Measurements from ENCODE around the gene BLCAP. TPM values are rescaled to one million over a fixed set of nuclear protein-coding genes. Genes with fewer than 3 reads are reported as not detected.
"Not testable (repeated sequence)": the region's sequence is repeated elsewhere in the genome, so short reads cannot be mapped to it uniquely, and the experiment has no call there.

BLCAP gene, protein sequence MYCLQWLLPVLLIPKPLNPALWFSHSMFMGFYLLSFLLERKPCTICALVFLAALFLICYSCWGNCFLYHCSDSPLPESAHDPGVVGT
- 10 to 100 TPM; 62.5 to 82.6 (median 80.6) TPM for total RNA-seq
- 43.6 TPM for total RNA-seq (2013)
- 29.5 to 102 (median 56.8) reads per million in 29 experiments for total RNA-seq

DNA sequence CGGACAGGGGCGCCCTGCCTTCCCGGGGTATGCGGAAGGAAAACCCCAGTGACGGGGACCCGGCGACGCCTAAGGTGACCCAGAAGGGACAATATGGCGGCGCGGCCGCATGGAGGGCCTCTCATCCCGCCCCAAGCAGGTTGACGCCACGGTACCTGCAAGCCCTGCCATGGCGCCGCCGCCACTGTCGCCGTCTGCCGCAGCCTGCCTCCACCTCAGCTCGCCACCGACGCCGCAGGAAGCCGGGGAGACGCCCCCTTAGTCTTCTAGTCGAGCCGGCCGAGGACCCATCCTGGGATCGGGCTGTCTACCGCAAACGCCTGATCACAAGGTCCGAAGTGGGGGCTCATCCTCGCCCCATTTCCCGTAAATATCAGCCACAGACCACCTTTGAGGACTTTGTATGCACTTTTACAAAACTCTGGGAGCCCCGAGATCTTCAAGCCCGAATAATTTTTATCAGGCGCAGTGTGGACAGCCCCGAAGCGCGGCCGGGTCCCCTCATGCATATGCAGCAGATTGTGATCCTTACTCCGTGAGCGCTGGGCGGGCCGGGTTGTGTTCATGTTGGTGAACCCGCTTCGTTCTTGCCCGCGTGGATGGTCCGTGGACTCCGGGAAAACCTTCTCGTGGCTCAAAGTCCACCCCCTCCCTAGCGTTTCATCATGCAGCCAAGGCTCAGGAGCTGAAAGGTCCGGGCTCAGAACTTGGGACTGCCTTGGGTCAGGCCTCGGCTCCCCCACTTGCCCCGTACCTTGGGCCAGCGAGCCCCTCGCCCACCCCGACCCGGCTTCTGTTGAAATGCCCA, at the start of gene BLCAP:
BLCAP (minus strand) TSS at position 239 of the 808 bp plus-strand sequence. CDS start 8,702 bp downstream, outside the sequence.
- Mint-ChIP-seq H3K36me3 (peaks cover 7% of the 10 kb centered on the region), H3K27me3 (no peaks in the 10 kb centered on the region), H3K9me3 (no peaks in the 10 kb centered on the region), H3K4me1 (peaks cover 52 to 55% (median 54%) of the 10 kb centered on the region in 3 donors), H3K27ac (peak within 1 kb of the TSS; percentile 100), H3K4me3 (peak within 1 kb of the TSS; percentile 89 to 95 (median 95))
- ATAC-seq (replicated peaks in 1 of 4) (peak; percentile 92 to 93 (median 92)), DNase-seq (peak; percentile 86 to 96 (median 93))
- under 1% methylated on average over 56 of the region's 62 CpGs for WGBS (ENCODE audit: insufficient coverage)
- ChIA-PET POLR2A (interaction anchor here in 1 of 2 donors (0.6 kb wide), 1 partner anchor 555 kb away, joined by 7 read pairs; no protein-coding TSS in a partner anchor), CTCF (interaction anchor here (0.6 to 1.5 kb wide), 5 partner anchors 16 to 338 kb away, joined by 3 to 7 read pairs (median 5); no protein-coding TSS in a partner anchor)
- Histone ChIP-seq H3K36me3 (ENCODE audit: control insufficient read depth in 2 of 2, extremely low read depth in 1 of 2, insufficient read depth in 1 of 2, low read length in 1 of 2) (no peaks in the 10 kb centered on the region), H3K4me1 (ENCODE audit: control insufficient read depth in 1 of 2, extremely low read depth in 1 of 2, insufficient read depth in 2 of 2, low read length in 2 of 2) (peaks cover 22 to 41% of the 10 kb centered on the region in 2 experiments), H3K9me3 (no peaks in the 10 kb centered on the region), H3K27me3 (replicated peaks in 1 of 2; ENCODE audit: control insufficient read depth in 2 of 2, extremely low read depth in 1 of 2, insufficient read depth in 2 of 2, low read length in 1 of 2) (no peaks in the 10 kb centered on the region), H3K4me3 (ENCODE audit: control insufficient read depth in 1 of 2, extremely low read depth in 1 of 2, low read length in 1 of 2) (peak within 1 kb of the TSS; percentile 79 to 88), H3K27ac (ENCODE audit: low read length) (peak within 1 kb of the TSS; percentile 92)

DNA sequence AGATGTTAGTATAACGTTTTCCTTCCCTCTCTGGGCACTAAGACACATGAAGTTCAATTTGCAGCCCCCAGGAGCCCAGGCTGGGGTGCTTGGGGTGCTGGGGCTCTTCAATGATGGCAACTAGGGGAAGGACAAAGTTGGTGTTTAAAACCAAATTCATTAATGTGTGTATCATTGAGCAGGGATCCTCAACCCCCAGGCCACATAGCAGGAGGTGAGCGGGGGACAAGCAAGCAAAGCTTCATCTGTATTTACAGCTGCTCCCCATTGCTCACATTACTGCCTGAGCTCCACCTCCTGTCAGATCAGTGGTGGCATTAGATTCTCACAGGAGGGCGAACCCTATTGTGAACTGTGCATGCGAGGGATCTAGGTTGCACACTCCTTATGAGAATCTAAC, 49.8 kb upstream of the BLCAP start:
- peaks cover 0 to 52% of the 10 kb centered on the region in 2 experiments for H3K27me3 ChIP-seq (replicated peaks in 1 of 2; ENCODE audit: control insufficient read depth in 2 of 2, extremely low read depth in 1 of 2, insufficient read depth in 2 of 2, low read length in 1 of 2)
- H3K9me3 Mint-ChIP-seq; H3K4me1 ChIP-seq (ENCODE audit: control insufficient read depth in 1 of 2, extremely low read depth in 1 of 2, insufficient read depth in 2 of 2, low read length in 2 of 2); ATAC-seq (replicated peaks in 1 of 4); H3K4me3 Mint-ChIP-seq; POLR2A ChIA-PET; H3K27ac ChIP-seq (ENCODE audit: low read length); H3K9me3 ChIP-seq; H3K36me3 ChIP-seq (ENCODE audit: control insufficient read depth in 2 of 2, extremely low read depth in 1 of 2, insufficient read depth in 1 of 2, low read length in 1 of 2); DNase-seq; H3K4me1 Mint-ChIP-seq; CTCF ChIA-PET; H3K36me3 Mint-ChIP-seq; H3K4me3 ChIP-seq (ENCODE audit: control insufficient read depth in 1 of 2, extremely low read depth in 1 of 2, low read length in 1 of 2); H3K27ac Mint-ChIP-seq: not testable (repeated sequence)
- 57% methylated on average over 2 of the region's 4 CpGs for WGBS (ENCODE audit: insufficient coverage)
- peaks cover 41 to 54% of the 10 kb centered on the region in 2 donors for H3K27me3 Mint-ChIP-seq

DNA sequence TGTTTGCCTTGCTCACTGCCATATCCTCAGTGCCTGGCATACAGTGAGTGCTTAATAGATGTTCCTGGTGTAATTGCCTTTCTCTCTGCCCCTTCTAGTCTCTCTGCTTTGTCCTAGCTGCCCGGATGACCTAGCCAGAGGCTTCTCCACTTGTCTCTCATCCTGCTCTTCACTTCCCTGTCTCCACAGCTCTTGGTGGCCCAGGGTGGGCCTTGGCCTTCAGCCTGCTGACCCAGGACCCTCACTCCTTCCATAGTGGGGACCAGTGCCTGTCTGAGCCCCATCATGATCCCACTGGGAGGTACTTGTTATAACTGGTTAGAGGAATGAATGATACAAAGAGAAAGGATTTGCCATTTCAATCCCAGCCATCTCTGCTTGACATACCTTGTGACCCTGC, 49.2 kb upstream of the BLCAP start:
- Histone ChIP-seq H3K27me3 (replicated peaks in 1 of 2; ENCODE audit: control insufficient read depth in 2 of 2, extremely low read depth in 1 of 2, insufficient read depth in 2 of 2, low read length in 1 of 2) (peaks cover 0 to 47% of the 10 kb centered on the region in 2 experiments), H3K9me3 (no peaks in the 10 kb centered on the region), H3K4me1 (ENCODE audit: control insufficient read depth in 1 of 2, extremely low read depth in 1 of 2, insufficient read depth in 2 of 2, low read length in 2 of 2) (no peaks in the 10 kb centered on the region), H3K27ac (ENCODE audit: low read length) (no peak overlapping the region), H3K4me3 (ENCODE audit: control insufficient read depth in 1 of 2, extremely low read depth in 1 of 2, low read length in 1 of 2) (no peak overlapping the region), H3K36me3 (ENCODE audit: control insufficient read depth in 2 of 2, extremely low read depth in 1 of 2, insufficient read depth in 1 of 2, low read length in 1 of 2) (no peaks in the 10 kb centered on the region)
- POLR2A ChIA-PET = no interaction called here
- H3K36me3 Mint-ChIP-seq = no peaks in the 10 kb centered on the region
- CTCF ChIA-PET = no interaction called here
- no peak for ATAC-seq (replicated peaks in 1 of 4)
- H3K27ac Mint-ChIP-seq = no peak overlapping the region
- no peaks in the 10 kb centered on the region for H3K9me3 Mint-ChIP-seq
- H3K4me3 Mint-ChIP-seq = no peak overlapping the region
- H3K4me1 Mint-ChIP-seq = peaks cover 0 to 5% (median 2%) of the 10 kb centered on the region in 3 donors
- DNase-seq = no peak
- peaks cover 46 to 57% of the 10 kb centered on the region in 2 donors for H3K27me3 Mint-ChIP-seq
- WGBS (ENCODE audit: insufficient coverage) = 60% methylated on average over 1 of the region's 1 CpG

DNA sequence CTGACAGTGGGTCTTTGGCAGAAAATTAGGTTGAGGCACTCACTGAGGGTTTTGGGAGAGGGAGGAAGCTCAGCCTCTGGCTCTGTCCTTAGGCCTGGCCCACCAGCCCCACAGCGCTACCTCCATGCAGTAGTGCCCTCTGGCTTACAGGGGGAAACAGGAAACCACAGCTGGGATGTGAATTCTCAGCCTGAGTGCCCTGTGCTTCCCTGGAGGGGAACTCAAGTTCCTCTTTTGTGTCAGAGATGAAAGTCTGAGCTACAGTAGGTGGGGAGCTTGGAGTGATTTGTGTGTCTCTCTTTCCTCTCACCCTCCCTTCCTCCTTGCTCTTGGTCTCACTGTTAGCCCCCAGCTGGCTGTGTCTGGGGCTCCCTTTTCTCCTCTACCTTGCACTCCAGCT, 48.2 kb upstream of the BLCAP start:
- no peak overlapping the region for H3K4me3 Mint-ChIP-seq
- Histone ChIP-seq H3K4me3 (ENCODE audit: control insufficient read depth in 1 of 2, extremely low read depth in 1 of 2, low read length in 1 of 2) (no peak overlapping the region), H3K4me1 (ENCODE audit: control insufficient read depth in 1 of 2, extremely low read depth in 1 of 2, insufficient read depth in 2 of 2, low read length in 2 of 2) (no peaks in the 10 kb centered on the region), H3K27me3 (replicated peaks in 1 of 2; ENCODE audit: control insufficient read depth in 2 of 2, extremely low read depth in 1 of 2, insufficient read depth in 2 of 2, low read length in 1 of 2) (peaks cover 0 to 41% of the 10 kb centered on the region in 2 experiments), H3K36me3 (ENCODE audit: control insufficient read depth in 2 of 2, extremely low read depth in 1 of 2, insufficient read depth in 1 of 2, low read length in 1 of 2) (no peaks in the 10 kb centered on the region), H3K27ac (ENCODE audit: low read length) (no peak overlapping the region), H3K9me3 (no peaks in the 10 kb centered on the region)
- ATAC-seq (replicated peaks in 1 of 4) (no peak), DNase-seq (no peak)
- H3K4me1 Mint-ChIP-seq = peaks cover 0 to 5% (median 2%) of the 10 kb centered on the region in 3 donors
- peaks cover 51 to 54% of the 10 kb centered on the region in 2 donors for H3K27me3 Mint-ChIP-seq
- WGBS (ENCODE audit: insufficient coverage) = 17% methylated on average over 1 of the region's 1 CpG
- H3K9me3 Mint-ChIP-seq = no peaks in the 10 kb centered on the region
- no peak overlapping the region for H3K27ac Mint-ChIP-seq
- ChIA-PET POLR2A (no interaction called here), CTCF (no interaction called here)
- H3K36me3 Mint-ChIP-seq = no peaks in the 10 kb centered on the region

DNA sequence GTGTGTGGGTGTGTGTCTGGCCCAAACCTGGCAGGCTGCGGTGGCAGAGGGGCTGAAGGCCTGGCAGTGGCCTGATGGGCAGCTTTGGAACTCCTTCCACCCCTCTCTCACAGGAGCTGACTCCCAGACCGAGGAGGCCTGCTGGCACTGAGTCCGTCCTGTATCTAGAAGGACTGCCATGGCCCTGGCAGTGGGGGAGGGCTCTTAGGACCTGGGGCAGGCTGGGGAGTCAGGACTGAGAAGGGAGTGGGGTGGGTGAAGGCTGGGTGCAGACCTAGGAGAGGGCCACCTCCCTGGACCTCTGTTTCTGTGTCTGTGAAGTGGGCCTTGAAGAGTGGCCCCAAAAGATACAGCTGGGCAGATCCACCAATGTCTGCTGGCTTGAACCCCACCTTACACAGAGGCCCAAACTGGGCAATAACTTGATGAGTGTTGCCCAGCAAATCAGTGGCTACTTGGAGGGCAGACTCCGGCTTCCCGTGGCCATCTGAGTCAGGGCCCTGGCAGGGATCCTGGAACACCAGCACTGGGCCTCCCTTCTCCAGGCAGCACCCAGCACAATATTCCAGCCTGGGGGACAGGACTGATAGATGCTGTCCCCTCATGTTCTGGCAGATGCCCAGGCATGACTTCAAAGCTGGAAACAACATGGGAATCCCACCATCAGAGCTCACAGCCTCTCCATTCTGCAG, 46.7 kb upstream of the BLCAP start:
- Mint-ChIP-seq H3K36me3 (no peaks in the 10 kb centered on the region), H3K4me3 (no peak overlapping the region), H3K27me3 (peaks cover 49 to 50% of the 10 kb centered on the region in 2 donors), H3K9me3 (no peaks in the 10 kb centered on the region), H3K4me1 (peaks cover 0 to 5% (median 2%) of the 10 kb centered on the region in 3 donors), H3K27ac (no peak overlapping the region)
- no peak overlapping the region for H3K4me3 ChIP-seq (ENCODE audit: control insufficient read depth in 1 of 2, extremely low read depth in 1 of 2, low read length in 1 of 2)
- 78% methylated on average over 4 of the region's 5 CpGs for WGBS (ENCODE audit: insufficient coverage)
- CTCF ChIA-PET = no interaction called here
- H3K4me1 ChIP-seq (ENCODE audit: control insufficient read depth in 1 of 2, extremely low read depth in 1 of 2, insufficient read depth in 2 of 2, low read length in 2 of 2) = no peaks in the 10 kb centered on the region
- no peaks in the 10 kb centered on the region for H3K36me3 ChIP-seq (ENCODE audit: control insufficient read depth in 2 of 2, extremely low read depth in 1 of 2, insufficient read depth in 1 of 2, low read length in 1 of 2)
- H3K27ac ChIP-seq (ENCODE audit: low read length) = no peak overlapping the region
- ATAC-seq (replicated peaks in 1 of 4) = peak in 1 of 4 experiments; percentile 9
- H3K27me3 ChIP-seq (replicated peaks in 1 of 2; ENCODE audit: control insufficient read depth in 2 of 2, extremely low read depth in 1 of 2, insufficient read depth in 2 of 2, low read length in 1 of 2) = peaks cover 0 to 34% of the 10 kb centered on the region in 2 experiments
- H3K9me3 ChIP-seq = no peaks in the 10 kb centered on the region
- DNase-seq = no peak
- POLR2A ChIA-PET = no interaction called here

DNA sequence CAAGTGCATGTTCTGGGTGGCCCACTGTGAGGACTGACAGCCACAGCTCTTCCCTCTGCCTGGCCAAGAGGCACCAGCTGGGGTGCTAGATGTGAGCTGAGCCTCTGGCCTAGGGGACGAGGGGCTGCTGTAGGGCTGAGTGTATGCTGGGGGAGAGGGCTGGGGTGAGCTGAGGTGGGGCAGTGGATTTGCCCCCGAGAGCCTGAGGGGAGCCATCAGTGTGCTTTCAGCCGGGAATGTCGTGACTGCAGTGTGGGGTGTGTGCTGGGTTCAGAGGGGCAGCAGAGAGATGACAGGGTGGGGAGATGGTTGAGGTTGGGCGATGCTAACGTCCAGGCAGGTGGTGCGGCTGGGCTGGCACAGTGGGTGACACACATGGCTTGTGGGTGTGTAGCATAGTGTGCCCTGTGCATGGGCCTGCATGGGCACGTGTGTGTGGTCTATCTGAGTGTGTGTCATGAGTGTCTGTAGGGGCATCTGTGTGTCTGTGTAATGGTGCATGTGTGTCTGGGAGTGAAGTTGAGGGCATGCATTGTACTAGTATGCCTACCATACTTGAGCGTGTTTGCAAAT, 46.0 kb upstream of the BLCAP start:
- Mint-ChIP-seq H3K4me1 (peaks cover 0 to 5% (median 2%) of the 10 kb centered on the region in 3 donors), H3K27ac (no peak overlapping the region), H3K27me3 (peaks cover 50 to 56% of the 10 kb centered on the region in 2 donors), H3K9me3 (no peaks in the 10 kb centered on the region), H3K4me3 (no peak overlapping the region), H3K36me3 (no peaks in the 10 kb centered on the region)
- Histone ChIP-seq H3K27me3 (replicated peaks in 1 of 2; ENCODE audit: control insufficient read depth in 2 of 2, extremely low read depth in 1 of 2, insufficient read depth in 2 of 2, low read length in 1 of 2) (peaks cover 0 to 28% of the 10 kb centered on the region in 2 experiments), H3K9me3 (no peaks in the 10 kb centered on the region), H3K4me1 (ENCODE audit: control insufficient read depth in 1 of 2, extremely low read depth in 1 of 2, insufficient read depth in 2 of 2, low read length in 2 of 2) (no peaks in the 10 kb centered on the region), H3K36me3 (ENCODE audit: control insufficient read depth in 2 of 2, extremely low read depth in 1 of 2, insufficient read depth in 1 of 2, low read length in 1 of 2) (no peaks in the 10 kb centered on the region), H3K4me3 (ENCODE audit: control insufficient read depth in 1 of 2, extremely low read depth in 1 of 2, low read length in 1 of 2) (no peak overlapping the region), H3K27ac (ENCODE audit: low read length) (no peak overlapping the region)
- no peak for DNase-seq
- ChIA-PET POLR2A (no interaction called here), CTCF (no interaction called here)
- ATAC-seq (replicated peaks in 1 of 4) = no peak
- WGBS (ENCODE audit: insufficient coverage) = 65% methylated on average over 8 of the region's 9 CpGs

All from T-cell (primary cell).